ENCODE data around the gene OR10G4. TPM values are rescaled to one million over a fixed set of nuclear protein-coding genes. Genes with fewer than 3 reads are reported as not detected.

Gene OR10G4
- total RNA-seq, 1 experiment from 2014 or later: 0.07 TPM

GRCh38 chr11:124041254-124041653, 28.5 kb downstream of the OR10G4 start, which contains the start of gene OR10G7:
Gene OR10G7 (minus strand): TSS chr11:124041325. CDS start chr11:124039001, 2,324 bp downstream.
- H3K27ac Mint-ChIP-seq: peak within 1 kb of the TSS in 2 of 3 experiments; percentile 67 to 79; a peak in 2 of 7 replicates
- H3K27ac ChIP-seq (ENCODE audit: insufficient read length, low read depth, low read length): no peak within 1 kb of the TSS
- no CpG with 5 or more reads among the region's 1 CpG for WGBS (ENCODE audit: extremely low coverage, insufficient read length, low lambda C conversion rate)

More at GRCh38 chr11:124041254-124041653, 28.5 kb downstream of the OR10G4 start, which contains the start of gene OR10G7:
- H2AFZ ChIP-seq (ENCODE audit: low read length): no peak within 1 kb of the TSS
- H3K9me3 Mint-ChIP-seq: no peaks in the 10 kb centered on the region; a peak in 1 of 5 replicates
- H3K79me1 ChIP-seq (ENCODE audit: insufficient read depth, low read depth, low read length, poor library complexity, severe bottlenecking): no peaks in the 10 kb centered on the region
- no peak within 1 kb of the TSS for H3T11ph ChIP-seq (ENCODE audit: low read length)
- H3K27me3 Mint-ChIP-seq (ENCODE audit: low read depth): peaks cover 1% of the 10 kb centered on the region; the same call in 1 of the 2 replicates
- H3K23me2 ChIP-seq (ENCODE audit: insufficient read length, low read depth, low read length, poor library complexity, severe bottlenecking): no peaks in the 10 kb centered on the region
- H3K4me3 Mint-ChIP-seq: 0 out of 5 replicates have a peak within 1 kb of the TSS, but pooled peaks of 1 of the 2 experiments have one; percentile 31
- H2BK120ac ChIP-seq (ENCODE audit: low read depth, low read length, poor library complexity, severe bottlenecking): no peak within 1 kb of the TSS
- no peak within 1 kb of the TSS for H3K14ac ChIP-seq (ENCODE audit: insufficient read depth, low read length)
- no peak within 1 kb of the TSS for H2BK20ac ChIP-seq (ENCODE audit: low read depth, low read length, poor library complexity, severe bottlenecking)
- no peak for TF ChIP-seq CTCF (conservative IDR thresholded peaks at IDR 0.05)
- no peaks in the 10 kb centered on the region for H3K36me3 Mint-ChIP-seq (ENCODE audit: insufficient read depth in 1 of 3, low read depth in 3 of 3)
- no peak within 1 kb of the TSS for H2BK15ac ChIP-seq (ENCODE audit: low read depth, low read length)
- H2AK5ac ChIP-seq (ENCODE audit: insufficient read length, low read length): no peak within 1 kb of the TSS
- H3K4me2 ChIP-seq (ENCODE audit: insufficient read depth, insufficient read length, low read length): no peak within 1 kb of the TSS
- no peak within 1 kb of the TSS for H2BK12ac ChIP-seq (ENCODE audit: insufficient read length, low read depth, low read length)
- H4K8ac ChIP-seq (replicated peaks; ENCODE audit: insufficient read length, low read depth, low read length): no peak within 1 kb of the TSS
- DNase-seq: no peak
- H3K9ac ChIP-seq (ENCODE audit: extremely low read depth, insufficient read length, low read length): no peak within 1 kb of the TSS
- no peaks in the 10 kb centered on the region for H3K9me3 ChIP-seq (ENCODE audit: control insufficient read depth, low read depth, low read length)
- no peaks in the 10 kb centered on the region for H3K79me2 ChIP-seq (ENCODE audit: insufficient read depth, low read length)
- H4K5ac ChIP-seq (ENCODE audit: insufficient read length, low read depth, low read length): no peak within 1 kb of the TSS
- no peaks in the 10 kb centered on the region for H4K20me1 ChIP-seq (ENCODE audit: control insufficient read depth, insufficient read depth, insufficient read length)
- H3K18ac ChIP-seq (ENCODE audit: insufficient read length, low read depth, low read length): no peak within 1 kb of the TSS
- H3K56ac ChIP-seq (ENCODE audit: insufficient read length, low read depth, low read length): no peak within 1 kb of the TSS
- no peak within 1 kb of the TSS for H3K23ac ChIP-seq (ENCODE audit: insufficient read length, low read depth, low read length)
- no peaks in the 10 kb centered on the region for H3K27me3 ChIP-seq (ENCODE audit: insufficient read depth, low read length)
- H4K91ac ChIP-seq (ENCODE audit: insufficient read length, low read depth, low read length): no peak within 1 kb of the TSS
- H2BK5ac ChIP-seq (ENCODE audit: insufficient read length, low read length): no peak within 1 kb of the TSS
- peaks cover 0 to 8% of the 10 kb centered on the region in 2 experiments; a peak in 2 of 4 replicates for H3K4me1 Mint-ChIP-seq
- H3K4ac ChIP-seq (ENCODE audit: low read depth, low read length): no peak within 1 kb of the TSS
- no peaks in the 10 kb centered on the region for H3K4me1 ChIP-seq (ENCODE audit: insufficient read depth, low read length)
